ENCODE data around the gene VSIG10. TPM values are rescaled to one million over a fixed set of nuclear protein-coding genes. Genes with fewer than 3 reads are reported as not detected.

Gene VSIG10
- total RNA-seq, 3 donors from 2014 or later, result 30.2 to 39.3 (median 34.1) TPM

- H3K4me3 ChIP-seq, result no peak overlapping the region
- no peaks in the 10 kb centered on the region for H3K9me3 ChIP-seq
- H3K27ac ChIP-seq, result no peak overlapping the region
- no peaks in the 10 kb centered on the region for H3K4me1 ChIP-seq
- no peak for DNase-seq (ENCODE audit: low spot score in 2 of 2)
- no peaks in the 10 kb centered on the region for H3K27me3 ChIP-seq
- H3K36me3 ChIP-seq, result no peaks in the 10 kb centered on the region
- intact Hi-C loops (cut with DNase I; ENCODE audit: low total_unique reads), result no loop called here
- TF ChIP-seq CTCF (IDR thresholded peaks at IDR 0.05) (no peak), POLR2A (IDR thresholded peaks at IDR 0.05) (no peak), POLR2AphosphoS5 (IDR thresholded peaks at IDR 0.05) (no peak)
These were observed 41.4 kb upstream of the VSIG10 start for GRCh38 chr12:118145113-118145797.

- DNase-seq (ENCODE audit: low spot score in 2 of 2), result no peak
- Histone ChIP-seq H3K36me3 (no peaks in the 10 kb centered on the region), H3K9me3 (no peaks in the 10 kb centered on the region), H3K4me1 (no peaks in the 10 kb centered on the region), H3K27ac (no peak overlapping the region), H3K4me3 (no peak overlapping the region), H3K27me3 (no peaks in the 10 kb centered on the region)
- TF ChIP-seq POLR2A (IDR thresholded peaks at IDR 0.05) (no peak), CTCF (IDR thresholded peaks at IDR 0.05) (no peak), POLR2AphosphoS5 (IDR thresholded peaks at IDR 0.05) (no peak)
- intact Hi-C loops (cut with DNase I; ENCODE audit: low total_unique reads), result no loop called here
These were observed 40.7 kb upstream of the VSIG10 start for GRCh38 chr12:118144499-118144898.

- no peaks in the 10 kb centered on the region for H3K9me3 ChIP-seq
- H3K27me3 ChIP-seq, result no peaks in the 10 kb centered on the region
- H3K4me1 ChIP-seq, result no peaks in the 10 kb centered on the region
- no peak for DNase-seq (ENCODE audit: low spot score in 2 of 2)
- no peak for TF ChIP-seq POLR2A (IDR thresholded peaks at IDR 0.05)
- TF ChIP-seq CTCF (IDR thresholded peaks at IDR 0.05), result no peak
- no peak for TF ChIP-seq POLR2AphosphoS5 (IDR thresholded peaks at IDR 0.05)
- no peaks in the 10 kb centered on the region for H3K36me3 ChIP-seq
- intact Hi-C loops (cut with DNase I; ENCODE audit: low total_unique reads), result no loop called here
- no peak overlapping the region for H3K27ac ChIP-seq
- no peak overlapping the region for H3K4me3 ChIP-seq
These were observed 37.0 kb upstream of the VSIG10 start for GRCh38 chr12:118140825-118141224.

GRCh38 chr12:118137148-118137678 is 33.4 kb upstream of the VSIG10 start:
- Histone ChIP-seq H3K4me1 (no peaks in the 10 kb centered on the region), H3K27me3 (no peaks in the 10 kb centered on the region), H3K9me3 (no peaks in the 10 kb centered on the region), H3K4me3 (peak overlapping the region; percentile 95 to 97 (median 96)), H3K27ac (peak overlapping the region; percentile 93 to 94), H3K36me3 (no peaks in the 10 kb centered on the region)
- intact Hi-C loops (cut with DNase I; ENCODE audit: low total_unique reads), result no loop called here
- TF ChIP-seq POLR2A (IDR thresholded peaks at IDR 0.05) (no peak), CTCF (IDR thresholded peaks at IDR 0.05) (no peak), POLR2AphosphoS5 (IDR thresholded peaks at IDR 0.05) (no peak)
- no peak for DNase-seq (ENCODE audit: low spot score in 2 of 2)

GRCh38 chr12:118136559-118137003 is 32.8 kb upstream of the VSIG10 start:
- Histone ChIP-seq H3K4me1 (no peaks in the 10 kb centered on the region), H3K36me3 (no peaks in the 10 kb centered on the region), H3K27me3 (no peaks in the 10 kb centered on the region), H3K9me3 (no peaks in the 10 kb centered on the region), H3K4me3 (peak overlapping the region; percentile 95 to 97 (median 96)), H3K27ac (peak overlapping the region; percentile 93 to 94)
- peak; percentile 23 to 52 for DNase-seq (ENCODE audit: low spot score in 2 of 2)
- intact Hi-C loops (cut with DNase I; ENCODE audit: low total_unique reads), result no loop called here
- TF ChIP-seq POLR2A (IDR thresholded peaks at IDR 0.05) (no peak), POLR2AphosphoS5 (IDR thresholded peaks at IDR 0.05) (no peak), CTCF (IDR thresholded peaks at IDR 0.05) (no peak)

Data from breast epithelium (tissue), 4 donors.